Effector memory CD4-positive, alpha-beta T cell (primary cell): ENCODE data around the gene RLN3.
"Not testable (repeated sequence)": the region's sequence is repeated elsewhere in the genome, so short reads cannot be mapped to it uniquely, and the experiment has no call there.

ENCODE experiments used
- DNase-seq, 3 donors: peaks; one replicate each; pipeline ENCODE4 v3.0.0-alpha.2; 2020
- H3K27ac ChIP-seq: 2 replicates; pipeline ENCODE4 v1.7.0; 2013; ENCODE audit warnings: mild to moderate bottlenecking, low read length, moderate library complexity; ENCODE audit not compliant: insufficient read depth, poor library complexity, severe bottlenecking
- H3K27me3 ChIP-seq: replicated peaks from 2 replicates; pipeline ENCODE4 v1.7.0; 2013; ENCODE audit warnings: mild to moderate bottlenecking, low read length; ENCODE audit not compliant: insufficient read depth, control insufficient read depth, poor library complexity, severe bottlenecking
- H3K36me3 ChIP-seq: 2 replicates; pipeline ENCODE4 v1.7.0; 2013; ENCODE audit warnings: mild to moderate bottlenecking, low read length, moderate library complexity; ENCODE audit not compliant: control insufficient read depth, insufficient read depth
- H3K4me1 ChIP-seq: 2 replicates; pipeline ENCODE4 v1.7.0; 2013; ENCODE audit warnings: low read length, mild to moderate bottlenecking; ENCODE audit not compliant: control insufficient read depth, insufficient read depth, poor library complexity, severe bottlenecking
- H3K4me3 ChIP-seq: 2 replicates; pipeline ENCODE4 v1.7.0; 2013; ENCODE audit warnings: low read length, low read depth, mild to moderate bottlenecking; ENCODE audit not compliant: insufficient read depth, poor library complexity, severe bottlenecking
- H3K9me3 ChIP-seq: 2 replicates; pipeline ENCODE4 v1.7.0; 2013; ENCODE audit warnings: mild to moderate bottlenecking, low read length, moderate library complexity; ENCODE audit not compliant: control insufficient read depth

The RLN3 gene

DNA sequence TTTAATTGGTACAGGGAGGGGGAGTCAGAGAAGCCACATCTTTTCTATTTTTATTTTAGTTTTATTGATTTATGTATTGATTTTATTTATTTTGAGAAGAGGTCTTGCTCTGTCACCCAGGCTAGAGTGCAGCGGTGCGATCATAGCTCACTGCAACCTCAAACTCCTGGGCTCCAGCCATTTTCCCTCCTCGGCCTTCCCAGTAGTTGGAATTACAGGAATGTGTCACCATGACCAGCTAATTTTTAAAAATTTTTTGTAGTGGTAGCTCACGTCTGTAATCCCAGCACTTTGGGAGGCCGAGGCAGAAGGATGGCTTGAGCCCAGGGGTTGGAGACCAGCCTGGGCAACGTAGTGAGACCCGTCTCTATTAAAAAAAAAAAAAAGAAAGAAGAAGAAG lies 7.8 kb downstream of the RLN3 start:
- no peaks in the 10 kb centered on the region for H3K9me3 ChIP-seq
- peaks cover 36% of the 10 kb centered on the region for H3K36me3 ChIP-seq
- H3K4me1 ChIP-seq, result peaks cover 13% of the 10 kb centered on the region
- no peak for DNase-seq
- H3K27ac ChIP-seq, result no peak overlapping the region
- H3K27me3 ChIP-seq, result no peaks in the 10 kb centered on the region
- no peak overlapping the region for H3K4me3 ChIP-seq

DNA sequence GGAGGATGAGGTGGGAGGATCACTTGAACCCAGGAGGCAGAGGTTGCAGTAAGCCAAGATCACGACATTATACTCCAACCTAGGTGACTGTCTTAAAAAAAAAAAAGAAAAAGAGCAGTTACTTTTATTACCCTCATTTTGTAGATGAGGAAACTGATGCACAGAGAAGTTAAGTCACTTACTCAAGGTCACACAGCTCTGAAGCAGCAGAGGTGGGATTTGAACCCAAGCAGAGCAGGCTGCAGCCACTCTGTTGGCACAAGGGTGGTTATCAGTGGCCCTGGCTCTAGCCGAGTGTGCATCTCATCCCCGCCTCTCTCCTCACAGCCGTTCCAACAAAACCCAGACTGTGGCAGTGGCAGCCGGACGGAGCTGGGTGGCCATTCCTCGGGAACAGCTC lies 11.2 kb downstream of the RLN3 start:
- H3K36me3 ChIP-seq, result peaks cover 60% of the 10 kb centered on the region
- no peaks in the 10 kb centered on the region for H3K9me3 ChIP-seq
- no peak overlapping the region for H3K4me3 ChIP-seq
- H3K27ac ChIP-seq, result no peak overlapping the region
- DNase-seq, result no peak
- H3K27me3 ChIP-seq, result no peaks in the 10 kb centered on the region
- H3K4me1 ChIP-seq, result peaks cover 3% of the 10 kb centered on the region

DNA sequence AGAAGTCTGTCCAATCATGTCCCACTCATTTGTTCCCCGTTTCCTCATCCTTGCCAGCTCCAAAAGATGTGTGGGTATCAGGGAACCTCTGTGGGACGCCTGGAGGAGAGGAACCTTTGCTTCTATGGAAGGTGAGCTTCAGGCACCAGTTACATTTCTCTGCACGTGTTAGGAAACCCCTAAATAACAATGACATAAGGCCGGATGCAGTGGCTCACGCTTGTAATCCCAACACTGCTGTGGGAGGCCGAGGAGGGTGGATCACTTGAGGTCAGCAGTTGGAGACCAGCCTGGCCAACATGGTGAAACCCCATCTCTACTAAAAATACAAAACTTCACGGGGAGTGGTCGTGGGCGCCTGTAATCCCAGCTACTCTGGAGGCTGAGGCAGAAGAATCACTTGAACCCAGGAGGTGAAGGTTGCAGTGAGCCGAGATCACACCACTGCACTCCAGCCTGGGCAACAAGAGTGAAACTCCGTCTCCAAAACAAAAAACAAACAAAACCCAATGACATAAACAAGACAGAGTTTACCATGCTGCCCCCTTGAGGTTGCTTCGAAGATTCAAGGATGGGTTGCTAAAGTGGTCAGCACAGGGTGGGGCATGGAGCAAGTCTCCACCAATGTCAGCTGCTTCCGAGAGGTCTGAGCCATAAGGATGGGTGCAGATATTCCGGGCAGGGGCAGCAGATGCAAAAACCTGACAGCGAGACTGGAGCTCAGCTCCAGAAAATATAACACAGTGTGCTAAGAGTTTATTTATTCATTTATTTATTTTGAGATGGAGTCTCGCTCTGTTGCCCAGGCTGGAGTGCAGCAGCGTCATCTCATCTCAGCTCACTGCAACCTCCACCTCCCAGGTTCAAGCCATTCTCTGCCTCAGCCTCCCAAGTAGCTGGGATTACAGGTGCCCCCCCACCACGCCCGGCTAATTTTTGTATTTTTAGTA lies 15.0 kb downstream of the RLN3 start:
- not testable (repeated sequence) for H3K4me3 ChIP-seq, H3K9me3 ChIP-seq, H3K4me1 ChIP-seq, H3K27me3 ChIP-seq
- Histone ChIP-seq H3K36me3 (peaks cover 69% of the 10 kb centered on the region), H3K27ac (peak overlapping the region; percentile 62)
- peak in 1 of 3 donors; percentile 29 for DNase-seq

DNA sequence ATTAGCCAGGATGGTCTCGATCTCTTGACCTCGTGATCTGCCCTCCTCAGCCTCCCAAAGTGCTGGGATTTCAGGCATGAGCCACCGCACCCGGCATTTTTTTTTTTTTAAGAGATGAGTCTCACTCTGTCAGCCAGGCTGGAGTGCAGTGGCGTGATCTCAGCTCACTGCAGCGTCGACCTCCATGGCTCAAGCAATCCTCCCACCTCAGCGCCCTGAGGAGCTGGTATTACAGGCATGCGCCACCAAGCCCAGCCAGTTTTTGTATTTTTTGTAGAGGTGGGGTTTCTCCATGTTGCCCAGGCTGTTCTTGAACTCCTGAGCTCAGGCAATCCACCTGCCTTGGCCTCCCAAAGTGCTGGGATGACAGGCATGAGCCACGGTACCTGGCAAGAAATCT lies 19.9 kb downstream of the RLN3 start:
- peaks cover 70% of the 10 kb centered on the region for H3K36me3 ChIP-seq

DNA sequence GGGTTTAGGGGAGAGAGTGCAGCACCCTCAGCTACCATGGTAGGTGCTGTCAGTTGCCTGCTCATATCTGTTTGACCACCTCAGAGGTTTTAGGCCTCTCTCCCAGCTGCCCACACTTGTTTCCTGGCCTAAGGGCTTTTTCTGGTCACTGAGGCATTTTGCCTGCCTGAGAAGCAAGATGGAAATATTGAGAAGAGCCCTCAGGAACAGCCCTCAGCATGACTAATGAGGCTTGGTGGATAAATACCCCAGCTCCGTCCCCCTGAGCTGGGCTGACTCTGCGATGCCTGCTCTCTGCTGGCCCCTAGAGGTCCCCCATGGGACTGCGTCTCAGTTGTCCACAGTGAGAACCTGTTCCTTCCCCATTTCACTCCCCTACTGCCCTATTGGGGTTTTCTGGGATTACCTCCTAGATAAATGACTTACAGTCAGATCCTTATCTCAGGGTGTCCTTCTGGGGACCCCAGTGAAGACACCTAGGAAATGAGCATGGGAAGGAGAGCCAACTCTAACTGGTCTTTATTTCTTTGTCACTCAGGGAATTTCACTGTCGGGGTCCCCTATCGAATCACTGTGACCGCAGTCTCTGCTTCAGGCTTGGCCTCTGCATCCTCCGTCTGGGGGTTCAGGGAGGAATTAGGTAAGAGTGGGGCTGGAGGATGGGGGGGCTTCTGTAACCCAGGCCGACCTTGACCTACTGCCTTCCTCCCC lies 20.6 kb downstream of the RLN3 start:
- DNase-seq, result peak; percentile 49 to 57 (median 52)

More for the DNA sequence above, 19.9 kb downstream of the RLN3 start:
- not testable (repeated sequence) for H3K9me3 ChIP-seq, H3K27ac ChIP-seq, H3K4me1 ChIP-seq, H3K4me3 ChIP-seq, H3K27me3 ChIP-seq, DNase-seq

DNA sequence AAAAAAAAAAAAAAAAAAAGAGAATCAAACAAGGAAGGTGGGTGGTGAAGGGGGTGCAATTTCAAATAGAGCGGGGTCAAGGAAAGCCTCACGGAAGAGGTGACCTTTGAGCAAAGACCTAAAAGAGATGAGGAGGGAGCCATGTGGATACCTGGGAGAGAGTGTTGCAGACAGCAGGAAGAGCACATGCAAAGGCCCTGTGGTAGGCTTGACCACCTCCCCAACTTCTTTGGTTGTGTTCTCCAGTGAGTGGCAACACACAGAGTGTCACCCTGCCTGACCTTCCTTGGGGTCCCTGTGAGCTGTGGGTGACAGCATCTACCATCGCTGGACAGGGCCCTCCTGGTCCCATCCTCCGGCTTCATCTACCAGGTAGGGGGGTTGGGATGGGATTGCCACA lies 22.6 kb downstream of the RLN3 start:
- Histone ChIP-seq H3K4me1 (no peaks in the 10 kb centered on the region), H3K27me3 (no peaks in the 10 kb centered on the region), H3K9me3 (no peaks in the 10 kb centered on the region), H3K4me3 (no peak overlapping the region), H3K36me3 (peaks cover 55% of the 10 kb centered on the region), H3K27ac (no peak overlapping the region)
- no peak for DNase-seq

More for the DNA sequence above, 20.6 kb downstream of the RLN3 start:
- no peak overlapping the region for H3K4me3 ChIP-seq
- H3K4me1 ChIP-seq, result no peaks in the 10 kb centered on the region
- H3K27me3 ChIP-seq, result no peaks in the 10 kb centered on the region
- peaks cover 71% of the 10 kb centered on the region for H3K36me3 ChIP-seq
- no peaks in the 10 kb centered on the region for H3K9me3 ChIP-seq
- peak overlapping the region; percentile 5 for H3K27ac ChIP-seq

DNA sequence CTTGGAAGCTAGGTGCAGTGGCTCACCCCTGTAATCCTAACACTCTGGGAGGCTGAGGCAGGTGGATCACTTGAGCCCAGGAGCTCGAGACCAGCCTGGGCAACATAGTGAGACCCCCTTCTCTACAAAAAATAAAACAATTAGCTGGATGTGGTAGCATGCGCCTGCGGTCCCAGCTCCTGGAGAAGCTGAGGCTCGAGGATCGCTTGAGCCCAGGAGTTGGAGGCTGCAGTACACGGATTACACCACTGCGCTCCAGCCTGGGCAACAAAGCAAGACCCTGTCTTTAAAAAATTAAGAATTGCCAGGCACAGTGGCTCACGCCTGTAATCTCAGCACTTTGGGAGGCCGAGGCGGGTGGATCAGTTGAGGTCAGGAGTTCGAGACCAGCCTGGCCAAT lies 23.0 kb downstream of the RLN3 start:
- H3K36me3 ChIP-seq, result peaks cover 53% of the 10 kb centered on the region
- not testable (repeated sequence) for DNase-seq, H3K27ac ChIP-seq, H3K27me3 ChIP-seq, H3K9me3 ChIP-seq, H3K4me3 ChIP-seq, H3K4me1 ChIP-seq

DNA sequence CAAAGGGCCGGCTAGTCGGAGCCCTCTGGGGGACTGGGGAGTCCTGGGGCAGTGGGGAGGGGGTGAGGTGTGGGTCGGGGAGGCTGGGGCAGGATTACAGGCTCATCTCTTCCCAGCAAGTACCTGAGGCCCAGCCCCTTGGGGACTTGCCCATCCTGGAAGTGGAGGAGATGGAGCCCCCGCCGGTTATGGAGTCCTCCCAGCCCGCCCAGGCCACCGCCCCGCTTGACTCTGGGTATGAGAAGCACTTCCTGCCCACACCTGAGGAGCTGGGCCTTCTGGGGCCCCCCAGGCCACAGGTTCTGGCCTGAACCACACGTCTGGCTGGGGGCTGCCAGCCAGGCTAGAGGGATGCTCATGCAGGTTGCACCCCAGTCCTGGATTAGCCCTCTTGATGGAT lies 24.0 kb downstream of the RLN3 start:
- H3K9me3 ChIP-seq, result no peaks in the 10 kb centered on the region
- H3K36me3 ChIP-seq, result peaks cover 47% of the 10 kb centered on the region
- no peaks in the 10 kb centered on the region for H3K27me3 ChIP-seq
- H3K4me1 ChIP-seq, result no peaks in the 10 kb centered on the region
- H3K4me3 ChIP-seq, result no peak overlapping the region
- DNase-seq, result no peak
- H3K27ac ChIP-seq, result no peak overlapping the region

DNA sequence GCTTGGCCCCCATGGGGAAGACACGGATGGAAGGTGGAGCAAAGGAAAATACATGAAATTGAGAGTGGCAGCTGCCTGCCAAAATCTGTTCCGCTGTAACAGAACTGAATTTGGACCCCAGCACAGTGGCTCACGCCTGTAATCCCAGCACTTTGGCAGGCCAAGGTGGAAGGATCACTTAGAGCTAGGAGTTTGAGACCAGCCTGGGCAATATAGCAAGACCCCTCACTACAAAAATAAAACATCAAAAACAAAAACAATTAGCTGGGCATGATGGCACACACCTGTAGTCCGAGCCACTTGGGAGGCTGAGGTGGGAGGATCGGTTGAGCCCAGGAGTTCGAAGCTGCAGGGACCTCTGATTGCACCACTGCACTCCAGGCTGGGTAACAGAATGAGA lies 24.5 kb downstream of the RLN3 start:
- Histone ChIP-seq H3K4me1 (peaks cover 4% of the 10 kb centered on the region), H3K27ac (no peak overlapping the region), H3K27me3 (no peaks in the 10 kb centered on the region), H3K9me3 (no peaks in the 10 kb centered on the region), H3K4me3 (no peak overlapping the region), H3K36me3 (peaks cover 47% of the 10 kb centered on the region)
- DNase-seq, result no peak

DNA sequence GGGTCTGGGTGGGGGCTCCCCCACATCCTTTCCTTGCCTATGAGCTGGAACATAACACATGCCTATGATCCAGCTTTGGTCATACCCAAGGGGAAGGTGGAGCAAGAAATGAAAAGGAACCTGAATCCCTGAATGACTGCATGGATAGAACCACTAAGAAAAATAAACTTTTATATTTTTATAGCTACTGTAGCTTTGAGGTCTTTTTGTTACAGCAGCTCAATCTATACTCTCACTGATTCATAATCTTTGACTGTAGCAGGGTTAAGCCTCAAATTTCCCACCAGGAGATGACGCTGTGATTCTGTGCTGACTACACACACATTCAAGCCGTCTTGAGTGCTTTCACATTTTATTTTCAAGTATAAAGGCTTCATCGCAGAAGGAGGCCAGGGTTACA lies 25.1 kb downstream of the RLN3 start:
- Histone ChIP-seq H3K27me3 (no peaks in the 10 kb centered on the region), H3K36me3 (peaks cover 47% of the 10 kb centered on the region)

More for the DNA sequence above, 25.1 kb downstream of the RLN3 start:
- Histone ChIP-seq H3K4me3 (no peak overlapping the region), H3K27ac (no peak overlapping the region), H3K4me1 (peaks cover 9% of the 10 kb centered on the region), H3K9me3 (no peaks in the 10 kb centered on the region)
- no peak for DNase-seq
